Stimulated activated CD4-positive, alpha-beta T cell treated with anti-CD3 and anti-CD28 coated beads, Interleukin-15, amount 100 ng/mL, for 24 hours (primary cell): ENCODE results near the gene TCF12.

Experiments used
- DNase-seq: peaks from one replicate; pipeline ENCODE4 v3.0.0-alpha.2; 2020

TCF12 gene

DNA sequence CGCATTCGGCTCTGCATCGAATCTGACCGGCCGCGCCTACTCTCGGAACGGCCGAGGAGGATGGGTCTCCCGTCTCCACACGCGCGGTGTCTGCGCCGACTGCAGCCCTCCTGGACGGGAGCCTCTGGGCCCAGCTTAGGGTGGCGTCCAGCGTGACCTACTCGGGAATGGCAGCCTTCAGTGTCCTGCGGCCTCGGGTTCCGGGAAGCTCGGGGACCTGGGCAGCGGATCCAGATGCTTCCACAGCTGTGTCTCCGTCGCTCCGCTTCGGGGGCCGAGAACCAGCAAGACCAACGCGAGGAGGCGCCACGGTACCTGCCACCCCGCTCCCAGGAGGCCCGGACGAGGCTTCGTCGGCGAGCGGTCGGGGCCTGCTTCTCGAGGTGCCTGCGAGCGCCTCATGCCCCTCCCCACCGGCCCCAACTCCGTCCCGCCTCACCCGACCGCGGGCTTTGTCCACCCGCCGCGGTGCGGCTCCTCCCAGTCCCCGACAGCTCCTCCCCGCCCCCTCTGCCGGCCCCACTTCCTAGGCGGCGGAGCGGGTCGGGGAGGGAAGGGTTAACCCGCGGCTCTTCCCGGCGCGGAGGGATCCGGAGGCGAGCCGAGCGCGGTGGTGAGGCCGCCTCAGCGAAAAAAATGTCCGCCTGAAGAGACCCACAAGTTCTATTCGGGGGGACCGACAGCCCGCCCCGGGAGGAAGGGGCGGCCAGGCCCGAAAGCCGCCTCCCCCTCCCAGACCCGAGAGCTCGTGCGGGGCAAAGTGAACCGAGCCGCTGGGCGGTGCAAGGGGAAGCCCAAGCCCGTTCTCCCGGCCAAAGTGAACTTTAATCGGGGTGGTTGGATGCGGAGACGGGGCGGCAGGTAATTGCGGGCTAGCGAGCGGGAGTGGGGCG, at the start of gene TCF12:
Gene TCF12 (plus strand): TSS at position 599 of the 893 bp plus-strand sequence. CDS start 1,270 bp downstream, outside the sequence.
- peak; percentile 96 for DNase-seq

GRCh38 chr15:56869573-56869972, 48.9 kb upstream of the TCF12 start:
- DNase-seq = peak; percentile 62

- DNase-seq = no peak
These were observed 47.3 kb upstream of the TCF12 start for GRCh38 chr15:56871185-56871584.

DNA sequence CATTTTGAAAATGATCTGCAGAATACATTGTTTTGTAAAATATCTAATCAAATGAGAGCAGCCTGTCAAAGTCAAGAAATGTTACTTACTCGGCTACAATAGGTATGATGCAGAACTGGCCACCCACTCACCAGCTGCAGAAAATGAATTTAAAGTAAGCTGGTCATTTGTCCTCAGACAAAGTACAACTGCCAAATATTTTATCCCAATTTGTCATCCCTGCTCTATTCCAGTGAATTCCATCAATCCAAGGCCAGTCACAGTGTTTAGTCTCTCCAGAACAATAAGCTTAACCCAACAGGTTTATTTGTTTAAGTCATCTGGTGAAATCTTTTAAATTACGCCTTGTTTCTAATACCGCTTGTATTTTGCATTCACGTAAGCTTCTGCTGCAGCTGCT, 46.6 kb upstream of the TCF12 start:
- no peak for DNase-seq

DNA sequence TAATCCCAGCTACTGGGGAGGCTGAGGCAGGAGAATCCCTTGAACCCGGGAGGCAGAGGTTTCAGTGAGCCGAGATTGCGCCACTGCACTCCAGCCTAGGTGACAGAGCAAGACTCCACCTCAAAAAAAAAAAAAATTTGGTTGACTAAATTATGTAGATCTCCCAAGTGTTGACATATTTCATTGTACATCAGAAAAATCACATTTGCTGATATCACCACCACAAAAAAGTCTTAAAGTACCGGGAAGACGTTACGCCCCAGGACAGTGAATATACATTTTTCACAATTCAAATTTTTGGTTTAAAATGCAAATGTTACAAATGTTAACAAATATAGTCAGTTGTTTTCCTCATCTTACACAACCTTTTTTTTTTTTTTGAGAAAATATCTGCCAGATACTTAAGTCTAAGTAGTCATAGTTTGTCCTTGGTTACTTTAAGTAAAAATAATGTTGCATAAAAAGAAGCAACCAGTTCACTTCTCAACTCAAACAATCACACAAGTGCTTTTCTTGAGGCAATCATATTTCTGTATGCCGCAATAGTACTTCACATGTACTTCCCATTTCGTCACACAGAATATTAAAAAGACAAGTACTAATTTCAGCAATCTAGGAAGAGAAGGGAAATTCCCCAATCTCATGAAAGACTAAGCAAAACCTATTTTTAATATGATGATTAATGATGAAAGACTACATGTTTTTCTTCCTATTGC, 41.0 kb upstream of the TCF12 start:
- no peak for DNase-seq

DNA sequence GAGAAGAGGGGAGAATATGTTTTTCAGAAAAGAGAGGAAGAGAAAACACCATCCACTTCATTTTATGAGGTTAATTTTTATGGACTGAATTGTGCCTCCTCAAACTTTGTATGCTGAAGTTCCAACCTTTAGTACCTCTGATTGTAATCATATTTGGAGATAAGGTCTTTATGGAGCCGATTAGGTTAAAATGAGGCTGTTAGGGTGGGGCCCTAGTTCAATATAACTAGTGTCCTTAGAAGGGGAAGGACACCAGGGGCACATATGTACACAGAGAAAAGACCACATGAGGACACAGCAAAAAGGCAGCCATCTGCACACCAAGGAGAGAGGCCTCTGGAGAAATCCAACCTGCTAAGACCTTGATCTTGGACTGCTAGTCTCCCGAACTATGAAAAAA, 38.9 kb upstream of the TCF12 start:
- no peak for DNase-seq

GRCh38 chr15:56883088-56883487, 35.4 kb upstream of the TCF12 start:
- DNase-seq = no peak

- DNase-seq = peak; percentile 3
These were observed 32.0 kb upstream of the TCF12 start for GRCh38 chr15:56886363-56886931.

DNA sequence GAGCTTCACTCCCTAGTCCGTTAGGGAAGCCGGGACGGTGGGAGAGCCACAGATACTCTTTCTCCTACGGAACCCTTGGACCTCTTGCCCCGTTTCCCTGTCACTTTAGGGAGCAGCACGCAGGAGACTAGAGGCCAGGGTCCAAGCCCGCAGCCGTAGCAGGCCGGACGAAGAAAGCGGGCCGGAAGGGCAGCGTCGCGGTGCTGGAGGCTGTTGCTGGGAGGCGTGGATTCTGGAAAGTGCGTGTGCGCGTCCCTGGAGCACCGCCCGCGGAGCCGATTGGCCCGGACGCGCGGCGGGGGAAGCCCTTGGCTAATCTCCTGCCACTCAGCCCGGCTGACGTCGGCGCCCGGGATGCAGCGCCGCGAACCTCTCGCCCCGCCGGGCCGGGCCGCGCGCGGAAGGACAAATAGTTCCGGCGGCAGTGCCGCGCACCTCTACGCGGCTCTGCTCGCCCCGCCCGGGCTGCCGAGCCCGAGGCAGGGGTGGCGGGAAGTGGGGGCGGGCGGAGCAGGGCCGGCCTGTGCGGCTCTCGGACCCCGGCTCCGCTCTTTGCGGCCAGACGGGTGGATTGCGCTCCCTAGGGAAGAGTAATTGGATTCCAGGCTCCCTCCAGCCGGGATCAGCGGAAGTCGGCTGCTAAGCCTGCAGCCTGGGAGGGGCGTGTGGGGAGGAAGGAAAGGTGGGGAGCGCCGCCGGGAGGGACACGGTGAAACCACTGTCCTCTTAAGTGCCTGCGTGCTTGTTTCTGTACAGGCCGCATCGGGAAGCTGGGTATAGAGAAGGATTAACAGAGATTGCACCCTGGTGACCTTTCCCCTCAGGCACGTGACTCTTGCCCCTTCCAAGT, 31.3 kb upstream of the TCF12 start:
- peak; percentile 90 for DNase-seq

DNA sequence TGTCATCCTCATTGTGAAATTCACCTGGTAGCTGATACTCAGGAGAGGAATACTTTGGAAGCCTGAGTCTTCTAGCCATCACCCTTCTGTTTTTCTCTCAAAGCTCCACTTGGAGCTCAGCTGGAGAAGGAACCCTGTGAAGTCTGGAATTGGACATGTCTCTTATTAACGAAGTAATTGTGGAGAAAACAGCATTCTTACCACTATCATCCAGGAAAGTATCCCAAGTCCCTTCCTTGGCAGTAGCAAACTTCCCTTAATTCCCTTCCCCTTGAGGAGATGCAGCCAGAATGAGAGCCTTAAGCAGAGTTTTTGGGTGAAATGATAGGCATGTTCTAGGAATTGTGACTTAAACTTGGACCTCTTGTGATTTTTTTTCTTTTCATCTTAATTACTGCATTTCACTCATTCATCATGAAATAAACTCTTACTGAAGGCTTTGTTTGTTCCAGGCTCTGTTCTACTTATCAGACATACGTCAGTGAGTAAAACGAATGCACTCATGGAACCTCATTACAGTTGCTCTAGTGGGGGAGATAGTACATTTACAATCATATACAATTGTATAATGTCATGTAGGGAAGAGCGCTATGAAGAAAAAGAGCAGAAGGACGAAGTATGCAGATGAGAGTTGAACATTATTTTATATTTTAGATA, 30.5 kb upstream of the TCF12 start:
- no peak for DNase-seq

- no peak for DNase-seq
These were observed 28.4 kb upstream of the TCF12 start for GRCh38 chr15:56890038-56890437.

- no peak for DNase-seq
These were observed 26.5 kb upstream of the TCF12 start for GRCh38 chr15:56891852-56892440.

GRCh38 chr15:56892659-56893363, 25.6 kb upstream of the TCF12 start:
- no peak for DNase-seq

GRCh38 chr15:56893364-56893678, 25.1 kb upstream of the TCF12 start:
- DNase-seq = no peak

DNA sequence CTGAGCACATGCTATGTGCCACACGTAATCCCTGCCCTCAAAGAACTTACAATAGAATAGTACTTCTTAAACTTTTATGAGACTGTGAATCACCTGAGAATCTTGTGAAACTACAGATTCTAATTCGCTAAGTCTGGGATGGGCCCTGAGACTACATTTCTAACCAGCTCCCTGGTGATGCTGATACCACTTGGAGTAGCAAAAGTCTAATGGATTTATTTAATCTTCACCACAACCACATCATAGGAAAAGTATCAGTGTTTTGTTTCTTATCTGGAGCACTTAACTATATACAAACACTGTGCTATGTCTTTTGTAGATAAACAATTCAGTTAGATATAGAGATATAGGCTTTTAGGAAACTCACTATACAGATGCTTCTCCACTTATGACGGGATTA, 23.8 kb upstream of the TCF12 start:
- DNase-seq = no peak

DNA sequence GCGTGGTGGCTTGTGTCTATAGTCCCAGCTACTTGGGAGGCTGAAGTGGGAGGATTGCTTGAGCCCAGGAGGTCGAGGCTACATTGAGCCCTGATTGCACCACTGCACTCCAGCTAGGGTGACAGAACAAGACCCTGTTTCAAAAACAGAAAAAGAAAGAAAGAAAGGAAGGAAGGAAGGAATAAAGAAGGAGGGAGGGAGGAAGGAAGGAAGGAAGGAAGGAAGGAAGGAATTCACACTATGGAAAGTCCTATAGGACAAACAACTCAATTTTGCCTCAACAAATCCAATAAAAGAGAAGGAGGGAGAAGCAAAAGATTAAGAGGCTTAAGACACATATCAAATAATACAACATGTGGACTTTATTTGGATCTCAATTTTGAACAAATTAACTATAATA, 16.5 kb upstream of the TCF12 start:
- DNase-seq = no peak

GRCh38 chr15:56906766-56907165, 11.7 kb upstream of the TCF12 start:
- DNase-seq = no peak

DNA sequence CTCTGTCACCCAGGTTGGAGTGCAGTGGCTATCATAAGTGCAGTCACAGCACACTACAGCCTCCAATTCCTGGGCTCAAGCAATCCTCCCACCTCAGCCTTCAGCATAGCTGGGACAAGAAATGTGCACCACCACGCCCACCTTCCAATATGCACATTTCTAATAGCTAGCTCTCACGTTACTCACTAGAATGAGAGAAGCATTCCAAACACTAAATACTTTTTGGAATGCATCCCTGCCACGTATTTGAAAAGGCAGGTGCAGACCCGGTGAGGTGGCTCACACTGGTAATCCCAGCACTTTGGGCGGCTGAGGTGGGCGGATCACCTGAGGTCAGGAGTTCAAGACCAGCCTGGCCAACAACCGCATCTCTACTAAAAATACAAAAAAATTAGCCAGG, 7.6 kb upstream of the TCF12 start:
- no peak for DNase-seq

- no peak for DNase-seq
These were observed 5.2 kb upstream of the TCF12 start for GRCh38 chr15:56913241-56913640.

GRCh38 chr15:56913670-56914069, 4.8 kb upstream of the TCF12 start:
- DNase-seq = no peak

DNA sequence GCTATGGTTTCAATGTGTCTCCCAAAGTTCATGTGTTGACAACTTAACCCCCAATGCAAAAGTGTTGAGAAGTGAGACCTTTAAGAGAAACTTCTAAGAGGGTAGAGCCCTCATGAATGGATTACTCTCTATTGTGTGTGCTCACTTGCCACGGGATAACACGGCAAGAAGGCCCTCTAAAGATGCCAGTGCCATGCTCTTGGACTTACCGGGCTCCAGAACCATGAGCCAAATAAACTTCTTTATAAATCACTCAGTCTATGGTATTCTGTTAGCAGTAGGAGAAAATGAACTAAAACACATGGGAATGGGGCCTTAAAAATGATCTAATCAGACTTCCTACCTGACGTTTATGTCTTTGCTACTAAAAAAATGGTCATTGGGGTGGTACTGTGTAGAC, 2.6 kb upstream of the TCF12 start:
- DNase-seq = no peak
